Activated CD4-positive, CD25-positive, alpha-beta regulatory T cell treated with anti-CD3 and anti-CD28 coated beads, Interleukin-2, amount 50 U/mL, for 24 hours (primary cell): ENCODE results near the gene LRRFIP2.
"Not testable (repeated sequence)": the region's sequence is repeated elsewhere in the genome, so short reads cannot be mapped to it uniquely, and the experiment has no call there.

Source experiments
- ATAC-seq, 2 donors: fragments of 150-1000 bp; cut with Tn5 transposase; one replicate each; pipeline ENCODE4 v1.10.0; 2021; ENCODE audit warnings: mild to moderate bottlenecking in 1 of 2, moderate library complexity in 1 of 2

The LRRFIP2 gene

DNA sequence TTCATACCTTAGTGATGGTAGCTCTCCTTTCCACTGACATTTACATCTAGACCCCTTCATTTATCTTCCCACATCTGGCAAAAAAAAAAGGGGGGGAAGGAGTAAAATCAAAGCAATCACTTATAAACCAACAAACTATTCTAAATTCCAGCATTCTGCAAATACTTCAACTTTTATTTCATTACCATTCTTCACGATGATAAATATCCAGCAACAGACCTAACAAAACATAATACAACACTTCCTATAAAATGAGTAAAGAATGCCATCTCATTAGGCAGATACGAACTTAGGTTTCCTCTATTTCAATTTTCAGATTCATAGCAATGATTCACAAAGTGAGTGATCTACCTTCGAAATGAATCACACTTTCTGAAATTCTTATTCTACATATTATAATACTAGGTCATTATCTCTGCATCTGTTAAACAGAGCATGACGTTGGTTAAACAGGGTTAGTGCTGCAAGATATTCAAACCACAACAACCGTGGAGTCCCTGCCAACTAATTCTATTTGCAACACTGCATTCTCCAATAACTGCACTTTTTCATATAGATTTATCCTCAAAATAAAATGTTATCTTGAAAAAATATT, at the start of gene LRRFIP2:
Gene LRRFIP2, minus strand, starts transcription at position 51 of the 595 bp plus-strand sequence. CDS start 25,599 bp downstream, outside the sequence.
- peak; percentile 85 to 86 for ATAC-seq

GRCh38 chr3:37223576-37223975, 49.2 kb upstream of the LRRFIP2 start:
- ATAC-seq: no peak

DNA sequence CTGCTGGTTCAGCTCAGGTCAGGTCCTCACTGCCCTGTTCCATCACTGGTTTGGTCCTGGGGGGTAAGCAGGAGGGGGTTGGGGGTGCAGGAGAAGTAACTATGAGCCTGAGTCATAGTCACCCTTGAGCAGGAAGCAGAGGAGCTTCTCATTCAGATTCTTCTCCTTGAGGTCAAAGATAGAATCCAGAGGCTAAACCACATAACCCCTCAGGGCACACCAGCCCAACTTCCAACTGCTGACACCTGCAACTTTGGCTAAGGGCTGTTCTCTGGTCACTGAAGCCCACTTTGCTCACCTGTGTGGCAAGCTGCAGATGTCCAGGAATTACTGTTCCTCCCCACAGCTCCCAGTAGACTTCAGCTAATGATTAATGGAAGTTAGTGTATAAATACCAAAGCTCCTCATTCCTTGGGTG, 48.8 kb upstream of the LRRFIP2 start:
- no peak for ATAC-seq

- not testable (repeated sequence) for ATAC-seq
Measured at GRCh38 chr3:37222542-37222941, 48.2 kb upstream of the LRRFIP2 start.

GRCh38 chr3:37221407-37221806, 47.0 kb upstream of the LRRFIP2 start:
- ATAC-seq: peak; percentile 26 to 42

GRCh38 chr3:37219266-37219665, 44.9 kb upstream of the LRRFIP2 start:
- ATAC-seq: no peak

- ATAC-seq: no peak
Measured at GRCh38 chr3:37218206-37218605, 43.8 kb upstream of the LRRFIP2 start.

- no peak for ATAC-seq
Measured at GRCh38 chr3:37217098-37217849, 42.9 kb upstream of the LRRFIP2 start.

DNA sequence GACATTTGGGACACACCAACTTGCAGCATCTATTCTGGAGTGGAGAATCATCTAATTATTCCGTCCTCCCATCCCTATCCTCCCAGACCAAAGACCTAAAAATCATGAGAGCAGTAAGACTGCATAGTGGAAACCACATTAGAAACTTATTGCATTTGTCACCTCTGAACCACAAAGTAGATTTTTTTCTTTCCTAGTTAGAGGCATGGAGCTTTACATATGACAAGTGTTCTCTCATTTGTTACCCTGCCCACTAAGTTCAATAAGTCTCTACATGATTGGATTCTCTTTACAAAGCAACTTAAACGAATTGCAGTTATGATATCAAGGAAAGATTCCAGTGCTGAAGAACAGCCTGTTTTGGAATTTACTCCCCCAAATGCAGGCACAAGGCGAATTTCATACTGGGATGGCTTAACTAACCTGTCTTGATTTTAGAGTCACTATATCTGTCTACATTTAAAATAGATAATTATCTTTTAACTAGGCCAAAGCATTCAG, 42.3 kb upstream of the LRRFIP2 start:
- peak; percentile 51 to 60 for ATAC-seq

- no peak for ATAC-seq
Measured at GRCh38 chr3:37214076-37214475, 39.7 kb upstream of the LRRFIP2 start.

GRCh38 chr3:37210230-37210629, 35.8 kb upstream of the LRRFIP2 start:
- no peak for ATAC-seq

- not testable (repeated sequence) for ATAC-seq
Measured at GRCh38 chr3:37208576-37208975, 34.2 kb upstream of the LRRFIP2 start.

- not testable (repeated sequence) for ATAC-seq
Measured at GRCh38 chr3:37208008-37208407, 33.6 kb upstream of the LRRFIP2 start.

DNA sequence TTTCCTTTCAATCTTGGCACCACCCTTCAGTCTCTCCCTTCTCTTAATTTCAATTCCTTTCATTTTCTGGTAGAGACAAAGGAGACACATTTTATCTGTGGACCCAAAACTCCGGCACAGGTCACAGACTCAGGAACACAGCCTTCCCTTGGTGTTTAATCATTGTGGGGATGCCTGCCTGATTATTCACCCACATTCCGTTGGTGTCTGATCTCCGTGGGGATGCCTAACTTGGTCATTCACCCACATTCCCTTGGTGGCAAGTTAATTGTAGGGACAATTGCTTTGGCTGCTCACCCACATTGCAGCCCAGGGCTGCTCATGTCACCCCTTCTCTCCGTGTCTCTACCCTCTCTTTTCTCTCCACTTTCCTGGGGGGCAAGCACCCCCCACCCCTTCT, 31.7 kb upstream of the LRRFIP2 start:
- not testable (repeated sequence) for ATAC-seq

DNA sequence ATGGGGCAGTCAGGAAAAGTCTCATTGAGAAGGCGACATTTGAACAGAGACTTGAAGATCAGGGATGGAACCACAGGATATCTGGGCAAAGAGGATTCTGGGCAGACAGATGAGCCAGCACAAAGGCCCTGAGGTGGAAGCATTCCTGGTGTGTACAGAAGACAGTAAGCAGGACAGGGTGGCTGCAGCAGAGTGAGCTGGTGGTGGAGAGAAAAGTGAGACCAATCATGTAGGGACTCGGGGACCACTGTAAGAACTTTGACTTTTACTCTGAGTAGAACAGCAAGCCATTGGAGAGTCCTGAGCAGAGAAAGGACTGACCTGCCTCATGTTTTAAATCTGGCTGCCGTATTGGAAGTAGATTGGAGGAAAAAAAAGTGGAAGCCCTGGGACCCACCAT, 29.9 kb upstream of the LRRFIP2 start:
- no peak for ATAC-seq

- no peak for ATAC-seq
Measured at GRCh38 chr3:37202035-37202434, 27.7 kb upstream of the LRRFIP2 start.

DNA sequence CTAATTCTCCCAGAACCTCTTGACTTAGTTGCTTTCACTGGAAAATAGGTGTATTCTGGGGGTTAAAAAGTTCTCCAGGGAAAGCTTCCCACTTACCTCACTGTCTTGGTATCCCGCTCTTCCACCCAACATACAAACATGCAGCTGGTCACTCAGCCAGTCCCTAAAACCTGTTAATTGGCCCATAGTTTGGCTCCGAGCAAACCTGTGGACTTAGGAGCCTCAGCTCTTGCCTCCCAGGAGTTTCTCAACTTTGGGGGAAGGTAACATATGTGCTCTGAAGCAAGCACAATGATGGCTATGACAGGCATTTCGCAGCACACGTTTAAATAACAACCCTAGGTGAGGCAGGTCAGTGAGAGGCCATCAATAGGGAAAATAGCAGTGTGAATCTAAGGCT, 25.8 kb upstream of the LRRFIP2 start:
- no peak for ATAC-seq

DNA sequence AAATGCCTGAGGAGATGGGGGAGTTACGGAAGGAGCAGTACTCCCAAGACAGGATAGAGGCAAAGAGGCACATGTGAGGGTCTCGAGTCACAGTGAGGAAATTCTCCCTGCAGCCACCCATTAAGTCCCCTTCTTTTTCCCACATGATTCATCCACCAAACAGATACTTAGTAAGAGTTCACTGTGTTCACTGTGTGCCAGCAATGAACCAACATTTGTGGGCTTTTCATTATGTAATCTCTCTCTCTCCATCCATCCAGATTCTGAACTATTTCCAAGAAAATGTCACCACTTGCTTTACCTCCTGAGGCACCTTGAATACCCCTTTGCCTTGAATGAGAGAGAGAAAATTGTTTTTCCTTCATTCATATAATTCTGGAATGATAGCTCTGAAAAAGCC, 24.6 kb upstream of the LRRFIP2 start:
- ATAC-seq: no peak

DNA sequence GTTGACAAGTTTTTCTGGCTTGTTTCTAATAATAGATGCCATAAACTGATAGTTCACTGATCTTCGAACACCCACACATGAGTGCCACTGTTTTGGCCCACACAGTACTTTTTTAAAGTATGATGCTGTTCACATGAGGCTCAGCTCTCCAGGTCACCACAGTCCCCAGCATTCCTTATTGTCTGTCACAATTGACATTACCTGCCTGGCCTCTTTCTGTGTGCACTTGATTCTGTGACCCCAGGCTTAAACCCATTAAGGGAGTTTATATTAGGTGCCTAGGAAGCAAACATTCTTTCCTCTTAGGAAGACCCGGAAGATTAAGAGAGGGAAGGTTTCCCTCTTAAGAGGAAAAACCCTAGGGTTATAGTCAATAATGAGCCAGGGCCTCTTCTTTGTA, 24.2 kb upstream of the LRRFIP2 start:
- ATAC-seq: no peak

DNA sequence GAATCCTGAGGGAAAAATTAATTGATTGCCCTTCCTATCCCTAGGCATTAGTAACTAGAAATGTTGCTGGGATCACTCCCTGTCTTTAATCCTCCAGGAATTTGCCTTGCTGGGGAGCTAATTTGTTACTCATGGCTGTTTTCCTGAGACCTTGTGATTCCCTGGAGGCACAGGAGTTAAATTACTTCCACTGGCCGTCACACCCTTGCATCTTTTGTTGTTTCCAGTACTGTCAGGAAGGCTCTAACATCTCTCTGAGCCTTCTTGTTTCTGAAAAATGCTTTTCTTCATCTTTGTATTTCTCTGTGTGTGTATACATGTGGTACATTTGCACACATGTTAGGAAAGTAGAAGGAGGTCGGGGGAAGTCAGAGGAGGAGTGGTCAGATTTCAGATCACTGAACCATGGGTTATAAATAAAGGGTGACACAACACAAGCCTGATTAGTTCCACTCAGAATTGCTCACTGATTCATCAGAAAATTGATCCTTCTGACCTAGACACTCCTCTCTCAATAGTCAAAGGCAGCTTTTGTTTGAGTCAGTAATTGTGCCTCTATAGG, 23.5 kb upstream of the LRRFIP2 start:
- no peak for ATAC-seq

DNA sequence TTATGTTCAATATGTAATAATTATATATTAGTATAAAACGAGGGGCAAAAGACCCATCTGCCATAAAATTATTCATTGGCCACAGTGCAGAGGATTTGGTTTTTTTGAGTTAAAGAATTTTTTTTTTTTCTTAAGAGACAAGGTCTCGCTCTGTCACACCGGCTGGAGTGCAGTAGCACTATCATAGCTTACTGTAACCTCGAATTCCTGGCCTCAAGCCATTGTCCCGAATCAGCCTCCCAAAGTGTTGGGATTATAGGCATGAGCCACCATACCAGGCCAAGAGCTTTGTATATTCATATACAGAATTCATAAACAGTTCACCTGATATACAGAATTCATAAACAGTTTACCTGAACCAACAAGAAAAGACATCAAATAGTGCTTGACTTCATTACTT, 20.2 kb upstream of the LRRFIP2 start:
- no peak for ATAC-seq

DNA sequence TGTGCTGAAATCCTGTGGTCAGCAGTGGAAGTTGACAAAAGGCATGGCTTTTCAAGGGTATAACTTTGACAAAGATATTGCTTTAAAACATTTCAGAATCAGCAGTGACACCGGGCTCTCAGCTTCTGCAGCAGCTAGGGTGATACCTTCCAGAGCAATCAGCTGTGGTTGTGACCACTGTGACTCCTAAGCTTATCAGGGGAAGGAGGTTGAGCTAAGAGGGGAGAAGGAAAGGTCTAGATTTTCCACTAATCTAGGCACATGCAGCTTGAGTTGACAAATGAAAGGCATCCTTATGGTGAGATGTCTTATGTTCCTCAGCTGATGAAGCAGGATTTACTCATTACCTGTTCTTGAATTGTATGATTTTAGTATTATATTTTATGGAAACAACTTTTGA, 16.3 kb upstream of the LRRFIP2 start:
- no peak for ATAC-seq

GRCh38 chr3:37189109-37189508, 14.7 kb upstream of the LRRFIP2 start:
- ATAC-seq: no peak

DNA sequence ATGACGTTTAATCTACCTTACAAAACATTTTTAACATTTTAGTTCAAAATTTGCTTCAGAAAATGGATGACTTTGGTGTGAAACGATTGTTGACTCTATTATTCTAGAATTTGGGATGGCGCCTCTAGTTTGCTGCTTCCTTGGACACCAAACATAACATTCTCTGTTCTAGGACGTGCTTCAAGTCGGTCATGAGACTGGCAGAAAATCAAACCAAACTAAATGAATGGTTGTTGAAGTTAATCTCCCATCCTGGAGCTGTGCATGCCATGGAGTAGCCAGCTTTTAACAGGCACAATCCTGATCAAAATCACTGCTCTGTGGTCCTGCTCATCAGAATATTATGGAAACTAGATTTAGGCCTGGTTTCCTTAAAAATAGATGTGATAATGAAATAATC, 9.6 kb upstream of the LRRFIP2 start:
- no peak for ATAC-seq
